K562 (cell line): ENCODE measurements around the gene PPARGC1A. TPM values are rescaled to one million over a fixed set of nuclear protein-coding genes. Genes with fewer than 3 reads are reported as not detected.

ENCODE experiments used
- ATAC-seq: fragments of 200-7000 bp; cut with Tn5 transposase; 3 replicates; pipeline ENCODE4 v1.9.1; 2020; ENCODE audit warnings: moderate library complexity
- BruUV-seq: library from RNA; stranded (reverse); fragments of 400-500 nt; replicated peaks from 2 replicates; lab custom pipeline; 2021; lab: Mats Ljungman, UMichigan
- CTCF ChIA-PET: fragments of 300-600 bp; formaldehyde crosslinking; extraction: SDS; loops from one replicate; lab custom pipeline; 2021; ENCODE audit warnings: low intra/inter-chr PET ratio; lab: Yijun Ruan, JAX
- POLR2A ChIA-PET: fragments of 300-600, 350-650 bp; sonication (Branson Sonifier 250); formaldehyde crosslinking; extraction: SDS; loops from one replicate; lab custom pipeline; 2021; ENCODE audit warnings: antibody characterized with exemption, inconsistent platforms; lab: Yijun Ruan, JAX
- DNase-seq, 4 experiments: peaks; one replicate each; pipeline versions ENCODE4 v3.0.0 to v3.0.0-alpha.2; 2011 to 2018; ENCODE audit warnings: low spot score in 3 of 4, mixed read lengths in 3 of 4; ENCODE audit errors: extremely low read depth in 1 of 4
- FAIRE-seq: peaks from 2 replicates; lab custom pipeline; 2011; peaks lifted over from hg19 to GRCh38; lab: Jason Lieb, UNC
- H2AFZ ChIP-seq: 2 replicates; pipeline ENCODE4 v1.6.0; 2011; ENCODE audit warnings: low read depth, low read length, control low read depth, inconsistent platforms
- H3K27ac ChIP-seq: fragments of 200-600 bp; 3 replicates; pipeline ENCODE4 v1.8.0; 2011; ENCODE audit warnings: low read depth, mild to moderate bottlenecking, control low read depth, inconsistent platforms, low read length, moderate library complexity, mixed read lengths; ENCODE audit errors: extremely low read depth
- H3K27me3 ChIP-seq, 2 experiments: fragments of 300-600 bp in 1 of 2; 2 replicates in 1 of 2; 3 replicates in 1 of 2; pipeline versions ENCODE4 v1.6.0 to v1.8.0; 2011; ENCODE audit warnings: inconsistent platforms in 2 of 2, low read length in 2 of 2, mild to moderate bottlenecking in 1 of 2, mixed read lengths in 1 of 2, moderate library complexity in 1 of 2; ENCODE audit not compliant: control insufficient read depth in 2 of 2, insufficient read depth in 2 of 2
- H3K36me3 ChIP-seq: fragments of 300-600 bp; 3 replicates; pipeline ENCODE4 v1.8.0; 2011; ENCODE audit warnings: mild to moderate bottlenecking, low read length, inconsistent platforms; ENCODE audit not compliant: control insufficient read depth, insufficient read depth
- H3K4me1 ChIP-seq, 2 experiments: fragments of 200-600 bp in 1 of 2; replicated peaks in 1 of 2; 2 replicates in 1 of 2; 3 replicates in 1 of 2; pipeline versions ENCODE4 v1.5.1 to v1.8.0; 2011; ENCODE audit warnings: inconsistent platforms in 2 of 2, low read length in 2 of 2, mild to moderate bottlenecking in 1 of 2, mixed read lengths in 1 of 2, moderate library complexity in 1 of 2; ENCODE audit not compliant: control insufficient read depth in 2 of 2, insufficient read depth in 2 of 2
- H3K4me2 ChIP-seq: 2 replicates; pipeline ENCODE4 v1.6.1; 2011; ENCODE audit warnings: low read length, control low read depth, inconsistent platforms, mixed read lengths; ENCODE audit not compliant: insufficient read depth
- H3K4me3 ChIP-seq: fragments of 200-600 bp; sonication (generic), shearing (Covaris generic); 2 replicates; pipeline ENCODE4 v1.5.1; 2016; ENCODE audit warnings: control low read depth, inconsistent platforms
- H3K79me2 ChIP-seq: fragments of 200-600 bp; 3 replicates; pipeline ENCODE4 v1.8.0; 2011; ENCODE audit warnings: low read length, inconsistent platforms; ENCODE audit not compliant: control insufficient read depth, insufficient read depth
- H3K9ac ChIP-seq, 2 experiments: 2 replicates each; pipeline versions ENCODE4 v1.6.0 to v1.6.1; 2011; ENCODE audit warnings: low read depth in 2 of 2, low read length in 2 of 2, control low read depth in 1 of 2, inconsistent platforms in 1 of 2, mild to moderate bottlenecking in 1 of 2, mixed read lengths in 1 of 2; ENCODE audit not compliant: insufficient read depth in 1 of 2
- H3K9me1 ChIP-seq: one replicate; pipeline ENCODE4 v1.6.0; 2011; ENCODE audit warnings: inconsistent platforms, mild to moderate bottlenecking, low read length, moderate library complexity; ENCODE audit not compliant: control insufficient read depth, insufficient read depth
- H3K9me3 ChIP-seq: replicated peaks from 2 replicates; pipeline ENCODE4 v1.5.1; 2011; ENCODE audit warnings: low read depth, low read length, inconsistent platforms; ENCODE audit not compliant: control insufficient read depth, insufficient read depth
- H4K20me1 ChIP-seq: replicated peaks from 2 replicates; pipeline ENCODE4 v1.6.1; 2011; ENCODE audit warnings: low read length, inconsistent platforms, mixed read lengths; ENCODE audit not compliant: control insufficient read depth, insufficient read depth
- FUS ChIP-seq: fragments of 200-400 bp; formaldehyde crosslinking; optimal IDR thresholded peaks from 2 replicates; pipeline ENCODE3; 2017; ENCODE audit warnings: low read depth, low read length
- GABPB1 ChIP-seq: sonication (generic); formaldehyde crosslinking; IDR thresholded peaks from 2 replicates; pipeline ENCODE4 v1.8.0; 2022; ENCODE audit warnings: mild to moderate bottlenecking, missing genetic modification reagents
- HMG20A ChIP-seq: fragments of 450-650 bp; formaldehyde crosslinking; conservative IDR thresholded peaks from 2 replicates; pipeline ENCODE4 v1.4.0; 2020; ENCODE audit warnings: mild to moderate bottlenecking, mixed read lengths
- HNRNPK ChIP-seq: fragments of 200-400 bp; formaldehyde crosslinking; IDR thresholded peaks from one replicate; pipeline ENCODE4 v1.6.1; 2018; ENCODE audit warnings: mild to moderate bottlenecking, low read depth, low read length; ENCODE audit not compliant: poor library complexity, severe bottlenecking
- MYBL2 ChIP-seq, 2 experiments: fragments of 450-650 bp in 1 of 2; sonication (generic) in 1 of 2; formaldehyde crosslinking in 1 of 2; IDR thresholded peaks; 2 replicates each; pipeline versions ENCODE4 v1.6.1 to v1.8.1; 2017 to 2022; ENCODE audit warnings: borderline replicate concordance in 1 of 2, inconsistent platforms in 1 of 2, low read depth in 1 of 2, mild to moderate bottlenecking in 1 of 2, missing genetic modification reagents in 1 of 2, moderate library complexity in 1 of 2
- RBBP5 ChIP-seq: fragments of 200-600 bp; sonication (generic); IDR thresholded peaks from 2 replicates; pipeline ENCODE4 v1.6.1; 2012; ENCODE audit warnings: borderline replicate concordance, mild to moderate bottlenecking, low read length, control low read depth, inconsistent platforms; ENCODE audit not compliant: insufficient read depth, poor library complexity, severe bottlenecking
- SLC30A9 ChIP-seq: fragments of 250-450 bp; sonication (Bioruptor Pico); IDR thresholded peaks from 2 replicates; pipeline ENCODE4 v1.8.0; 2022; ENCODE audit warnings: mild to moderate bottlenecking, moderate library complexity
- TAF1 ChIP-seq: IDR thresholded peaks from 2 replicates; pipeline ENCODE4 v1.6.1; 2011; ENCODE audit warnings: mild to moderate bottlenecking, low read length, moderate library complexity; ENCODE audit not compliant: insufficient read depth, control insufficient read depth, severe bottlenecking; ENCODE audit errors: extremely low read depth
- ZNF584 ChIP-seq: fragments of 200-800 bp; sonication (Bioruptor generic); IDR thresholded peaks from 2 replicates; pipeline ENCODE4 v1.6.1; 2016; ENCODE audit warnings: low read depth, mild to moderate bottlenecking, missing genetic modification characterization, missing compliant biosample characterization
- WGBS: fragments of 100-300 bp; shearing (Covaris generic); methylation state at CpG from one replicate; pipeline ENCODE4 v1.1.6; 2016; ENCODE audit warnings: low coverage, mixed read lengths; ENCODE audit not compliant: insufficient coverage; ENCODE audit errors: missing lambda C conversion rate; 5-methylcytosine and 5-hydroxymethylcytosine counted together
- in situ Hi-C: fragments of 300-500 bp; cut with MboI; formaldehyde crosslinking; loops from 4 replicates; pipeline ENCODE4 v1.15.0; 2018; ENCODE audit warnings: inconsistent platforms, mixed read lengths
- intact Hi-C: fragments of 100-400 bp; cut with micrococcal nuclease; formaldehyde crosslinking; loops from 2 replicates; pipeline ENCODE4 v1.14.2; 2022
- polyA plus RNA-seq, 8 experiments: library from polyadenylated mRNA; depleted of rRNA in 4 of 8; stranded (reverse) in 5 of 8; unstranded in 3 of 8; fragments of >200 nt; fragmentation: Nextera tagmentation in 2 of 8; fragmentation: Illumina TruSeq in 1 of 8; extraction: Ambion mirVana in 2 of 8; extraction: Trizol in 1 of 8; gene quantifications; 2 replicates each; pipeline versions ENCODE4 v1.2.1 to v1.2.3, GENCODE V29; 2011 to 2014; ENCODE audit warnings: inconsistent platforms in 1 of 8, missing spikeins in 1 of 8
- total RNA-seq, 7 experiments: library from RNA; depleted of rRNA in 6 of 7; stranded (reverse); fragments of >200 nt in 6 of 7; fragmentation: Illumina TruSeq in 2 of 7; extraction: Trizol in 2 of 7; gene quantifications; 2 replicates each; pipeline versions ENCODE4 v1.2.1 to v1.2.3, GENCODE V29; 2011 to 2021; ENCODE audit warnings: low replicate concordance in 1 of 7
- TF ChIP-seq, protein P1 (sequence below): fragments of 150-350 bp; IDR thresholded peaks from 2 replicates; pipeline ENCODE4 v1.6.1; 2014; ENCODE audit warnings: low read depth, mild to moderate bottlenecking, low read length, borderline replicate concordance
- TF ChIP-seq, protein P2 (sequence below): fragments of 250-450 bp; sonication (Bioruptor Pico); IDR thresholded peaks from 2 replicates; pipeline ENCODE4 v1.8.0; 2021; ENCODE audit warnings: mild to moderate bottlenecking, moderate library complexity

PPARGC1A gene
- total and polyA plus RNA-seq, 9 of the 15 experiments (the other 6 are each of a cell fraction or from before 2014, with no cell fraction given): 0.02 TPM; not detected in 8

DNA sequence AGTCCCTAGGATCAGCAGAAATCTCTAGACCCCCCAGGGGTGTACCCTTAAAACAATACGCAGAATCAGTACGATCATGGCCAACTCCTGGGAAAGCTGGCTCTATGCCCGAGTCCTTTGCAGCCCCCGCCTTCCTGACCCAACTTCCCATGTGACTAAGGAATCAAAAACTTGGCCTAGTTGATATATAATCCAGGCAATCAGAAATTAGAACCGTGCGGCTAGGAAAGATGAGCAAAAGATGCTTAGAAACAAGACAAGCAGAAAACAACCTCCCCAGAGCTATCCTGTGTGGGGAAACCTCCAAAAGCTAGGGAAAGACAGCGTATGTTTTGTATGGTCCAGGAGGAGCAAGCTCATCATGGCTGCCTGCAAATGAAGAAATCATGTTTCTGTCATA lies 110.0 kb downstream of the PPARGC1A start:
- Histone ChIP-seq H3K27ac (no peak overlapping the region), H4K20me1 (no peaks in the 10 kb centered on the region), H3K27me3 (no peaks in the 10 kb centered on the region), H3K9me1 (no peaks in the 10 kb centered on the region), H3K9ac (no peak overlapping the region), H3K4me2 (no peak overlapping the region), H3K79me2 (no peaks in the 10 kb centered on the region), H3K9me3 (no peaks in the 10 kb centered on the region), H3K36me3 (no peaks in the 10 kb centered on the region), H2AFZ (no peak overlapping the region), H3K4me1 (no peaks in the 10 kb centered on the region), H3K4me3 (no peak overlapping the region)
- WGBS: 2% methylated on average over 7 of the region's 7 CpGs
- POLR2A ChIA-PET: interaction anchor here (0.5 kb wide), 1 partner anchor 33 kb away, joined by 3 read pairs; no protein-coding TSS in a partner anchor
- CTCF ChIA-PET: no interaction called here
- no TSS peak for BruUV-seq
- no peak for ATAC-seq
- FAIRE-seq: no peak
- DNase-seq: no peak
- TF ChIP-seq TAF1 (no peak), HNRNPK (no peak), SLC30A9 (CRISPR knock-in tag) (no peak), ZNF584 (CRISPR knock-in tag) (no peak), MYBL2 (IDR thresholded peaks at IDR 0.05; ENCODE audit: low read depth) (no peak), MYBL2 (CRISPR knock-in tag; IDR thresholded peaks at IDR 0.05; ENCODE audit: borderline replicate concordance) (no peak), FUS (no peak), HMG20A (CRISPR knock-in tag) (no peak), RBBP5 (no peak), GABPB1 (CRISPR knock-in tag) (no peak)
- TF ChIP-seq, protein P1, sequence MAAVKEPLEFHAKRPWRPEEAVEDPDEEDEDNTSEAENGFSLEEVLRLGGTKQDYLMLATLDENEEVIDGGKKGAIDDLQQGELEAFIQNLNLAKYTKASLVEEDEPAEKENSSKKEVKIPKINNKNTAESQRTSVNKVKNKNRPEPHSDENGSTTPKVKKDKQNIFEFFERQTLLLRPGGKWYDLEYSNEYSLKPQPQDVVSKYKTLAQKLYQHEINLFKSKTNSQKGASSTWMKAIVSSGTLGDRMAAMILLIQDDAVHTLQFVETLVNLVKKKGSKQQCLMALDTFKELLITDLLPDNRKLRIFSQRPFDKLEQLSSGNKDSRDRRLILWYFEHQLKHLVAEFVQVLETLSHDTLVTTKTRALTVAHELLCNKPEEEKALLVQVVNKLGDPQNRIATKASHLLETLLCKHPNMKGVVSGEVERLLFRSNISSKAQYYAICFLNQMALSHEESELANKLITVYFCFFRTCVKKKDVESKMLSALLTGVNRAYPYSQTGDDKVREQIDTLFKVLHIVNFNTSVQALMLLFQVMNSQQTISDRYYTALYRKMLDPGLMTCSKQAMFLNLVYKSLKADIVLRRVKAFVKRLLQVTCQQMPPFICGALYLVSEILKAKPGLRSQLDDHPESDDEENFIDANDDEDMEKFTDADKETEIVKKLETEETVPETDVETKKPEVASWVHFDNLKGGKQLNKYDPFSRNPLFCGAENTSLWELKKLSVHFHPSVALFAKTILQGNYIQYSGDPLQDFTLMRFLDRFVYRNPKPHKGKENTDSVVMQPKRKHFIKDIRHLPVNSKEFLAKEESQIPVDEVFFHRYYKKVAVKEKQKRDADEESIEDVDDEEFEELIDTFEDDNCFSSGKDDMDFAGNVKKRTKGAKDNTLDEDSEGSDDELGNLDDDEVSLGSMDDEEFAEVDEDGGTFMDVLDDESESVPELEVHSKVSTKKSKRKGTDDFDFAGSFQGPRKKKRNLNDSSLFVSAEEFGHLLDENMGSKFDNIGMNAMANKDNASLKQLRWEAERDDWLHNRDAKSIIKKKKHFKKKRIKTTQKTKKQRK: no peak
- TF ChIP-seq, protein P2, sequence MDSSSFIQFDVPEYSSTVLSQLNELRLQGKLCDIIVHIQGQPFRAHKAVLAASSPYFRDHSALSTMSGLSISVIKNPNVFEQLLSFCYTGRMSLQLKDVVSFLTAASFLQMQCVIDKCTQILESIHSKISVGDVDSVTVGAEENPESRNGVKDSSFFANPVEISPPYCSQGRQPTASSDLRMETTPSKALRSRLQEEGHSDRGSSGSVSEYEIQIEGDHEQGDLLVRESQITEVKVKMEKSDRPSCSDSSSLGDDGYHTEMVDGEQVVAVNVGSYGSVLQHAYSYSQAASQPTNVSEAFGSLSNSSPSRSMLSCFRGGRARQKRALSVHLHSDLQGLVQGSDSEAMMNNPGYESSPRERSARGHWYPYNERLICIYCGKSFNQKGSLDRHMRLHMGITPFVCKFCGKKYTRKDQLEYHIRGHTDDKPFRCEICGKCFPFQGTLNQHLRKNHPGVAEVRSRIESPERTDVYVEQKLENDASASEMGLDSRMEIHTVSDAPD (CRISPR knock-in tag): no peak
- intact Hi-C loops: no loop called here
- in situ Hi-C loops: no loop called here
